LNCAP (cell line): ENCODE results near the gene MGMT.

Experiments used
- TF ChIP-seq, protein P1 (sequence below): fragments of 450-650 bp; IDR thresholded peaks from 2 replicates; pipeline ENCODE4 v1.5.1; 2017; ENCODE audit warnings: mild to moderate bottlenecking

The MGMT gene

DNA sequence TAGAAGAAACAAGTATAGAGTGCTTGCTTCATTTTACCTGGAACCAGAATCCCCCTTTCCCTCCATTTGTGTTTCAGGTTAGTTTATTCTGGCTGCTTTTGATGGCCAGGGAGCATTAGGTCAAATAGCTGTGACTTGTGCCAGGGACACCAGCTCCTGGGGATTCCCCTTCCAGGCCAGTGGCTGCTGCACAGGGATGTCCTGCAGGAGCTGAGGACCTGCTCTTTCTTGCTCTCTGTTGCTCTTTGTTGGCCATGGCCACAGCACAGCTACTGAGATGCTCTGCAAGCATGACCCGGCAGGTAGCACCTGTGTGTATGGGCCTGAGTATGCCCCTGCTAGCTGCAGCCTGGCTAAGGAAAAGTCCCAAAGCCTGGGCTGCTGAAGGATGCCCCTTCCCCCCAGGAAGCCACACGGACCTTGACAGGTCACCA, 288.1 kb downstream of the MGMT start:
- TF ChIP-seq, protein P1, sequence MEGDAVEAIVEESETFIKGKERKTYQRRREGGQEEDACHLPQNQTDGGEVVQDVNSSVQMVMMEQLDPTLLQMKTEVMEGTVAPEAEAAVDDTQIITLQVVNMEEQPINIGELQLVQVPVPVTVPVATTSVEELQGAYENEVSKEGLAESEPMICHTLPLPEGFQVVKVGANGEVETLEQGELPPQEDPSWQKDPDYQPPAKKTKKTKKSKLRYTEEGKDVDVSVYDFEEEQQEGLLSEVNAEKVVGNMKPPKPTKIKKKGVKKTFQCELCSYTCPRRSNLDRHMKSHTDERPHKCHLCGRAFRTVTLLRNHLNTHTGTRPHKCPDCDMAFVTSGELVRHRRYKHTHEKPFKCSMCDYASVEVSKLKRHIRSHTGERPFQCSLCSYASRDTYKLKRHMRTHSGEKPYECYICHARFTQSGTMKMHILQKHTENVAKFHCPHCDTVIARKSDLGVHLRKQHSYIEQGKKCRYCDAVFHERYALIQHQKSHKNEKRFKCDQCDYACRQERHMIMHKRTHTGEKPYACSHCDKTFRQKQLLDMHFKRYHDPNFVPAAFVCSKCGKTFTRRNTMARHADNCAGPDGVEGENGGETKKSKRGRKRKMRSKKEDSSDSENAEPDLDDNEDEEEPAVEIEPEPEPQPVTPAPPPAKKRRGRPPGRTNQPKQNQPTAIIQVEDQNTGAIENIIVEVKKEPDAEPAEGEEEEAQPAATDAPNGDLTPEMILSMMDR: no peak

DNA sequence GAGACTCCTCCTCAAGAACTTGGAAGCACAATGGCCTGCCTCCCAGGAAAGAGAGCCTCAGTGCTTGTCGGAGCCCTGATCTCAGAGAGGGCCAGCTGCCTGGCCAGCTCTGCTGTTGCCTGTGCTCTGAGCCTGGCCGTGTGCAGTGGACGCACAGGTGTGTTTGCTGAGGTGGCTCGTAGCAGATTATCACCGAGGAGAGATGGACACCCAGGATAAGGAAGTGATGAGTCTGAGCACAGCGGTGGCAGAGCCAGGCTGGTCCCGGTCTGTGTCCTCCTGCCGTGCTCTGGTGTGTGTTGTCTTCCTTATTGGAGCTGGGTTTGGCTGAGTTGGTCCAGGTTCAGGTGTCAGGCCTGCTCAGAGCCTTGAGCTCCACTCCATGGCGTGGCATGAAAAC, 288.6 kb downstream of the MGMT start:
- TF ChIP-seq, protein P1: no peak

- TF ChIP-seq, protein P1: no peak
Observed at GRCh38 chr10:129756912-129757901, 290.2 kb downstream of the MGMT start.

DNA sequence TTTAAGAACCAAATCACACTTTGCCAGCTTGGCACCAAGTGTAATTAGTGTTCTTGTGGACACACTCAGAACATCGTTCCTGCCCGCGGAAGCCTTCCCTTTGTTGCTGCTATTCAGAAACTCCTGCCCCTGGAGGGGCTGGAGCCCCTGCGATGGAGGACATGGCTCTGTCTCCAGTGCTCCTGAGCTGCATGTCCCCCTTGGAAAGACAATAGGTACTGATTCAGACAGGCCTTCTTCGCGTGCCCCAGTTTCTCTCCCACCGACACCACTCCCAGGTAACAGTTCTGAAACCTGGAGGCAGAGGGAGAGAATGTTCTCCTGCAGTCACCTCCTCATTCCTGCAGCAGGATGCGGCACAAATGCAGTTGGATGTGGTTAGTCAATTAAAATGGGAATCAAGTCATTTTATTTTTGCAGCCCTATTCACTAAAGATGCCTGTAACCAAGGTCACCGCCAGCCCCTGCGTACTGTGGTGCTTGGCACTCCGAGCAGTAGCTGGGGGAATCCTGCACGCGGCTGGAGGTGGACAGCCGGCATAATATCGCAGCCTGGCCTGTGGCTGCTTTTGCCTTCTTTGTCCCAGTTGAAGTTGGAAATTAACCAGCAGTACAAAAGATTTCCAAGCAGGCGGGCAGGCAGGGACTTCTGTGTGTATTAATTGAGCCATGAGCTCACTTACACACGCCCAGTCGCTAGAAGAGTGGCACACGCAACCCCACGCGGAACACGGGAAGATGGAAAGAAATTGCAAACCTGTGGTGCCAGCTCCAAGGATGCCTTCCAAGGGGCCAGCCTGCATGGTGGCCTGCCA, 291.4 kb downstream of the MGMT start:
- TF ChIP-seq, protein P1: no peak

DNA sequence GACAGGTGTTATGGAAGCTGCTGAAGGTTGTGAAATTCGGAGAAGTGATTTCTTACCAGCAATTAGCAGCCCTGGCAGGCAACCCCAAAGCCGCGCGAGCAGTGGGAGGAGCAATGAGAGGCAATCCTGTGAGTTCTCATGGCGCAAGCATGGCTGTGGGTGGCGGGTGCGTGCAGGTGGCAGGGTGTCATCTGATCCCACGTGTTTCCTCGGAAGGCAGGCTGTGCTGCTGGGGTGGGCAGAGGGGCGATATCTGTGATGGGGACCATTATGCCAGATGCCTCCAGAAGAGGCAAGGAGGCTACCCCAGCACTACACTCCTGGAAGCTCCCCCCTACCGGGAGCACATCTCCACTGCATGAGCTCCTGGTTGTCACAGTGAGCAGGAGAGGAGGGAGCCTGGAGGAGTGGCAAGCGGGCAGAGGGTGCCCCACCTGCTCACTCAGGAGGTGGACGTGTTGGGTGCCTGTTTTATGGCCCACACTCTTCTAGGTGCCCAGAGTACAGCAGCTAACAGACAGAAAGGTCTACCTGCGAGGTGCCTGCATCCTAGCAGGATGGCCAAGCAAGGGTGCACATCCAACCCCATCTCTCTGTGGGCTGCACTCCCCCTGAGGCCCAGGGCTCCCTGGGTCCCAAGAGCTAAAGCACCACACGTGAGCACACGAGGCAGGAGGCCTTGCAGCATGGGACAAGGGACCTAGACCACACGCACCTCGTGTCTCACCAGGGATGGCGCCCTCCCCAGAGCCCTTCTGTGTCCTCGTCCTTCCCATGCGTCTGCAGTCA, 292.4 kb downstream of the MGMT start:
- TF ChIP-seq, protein P1: no peak

DNA sequence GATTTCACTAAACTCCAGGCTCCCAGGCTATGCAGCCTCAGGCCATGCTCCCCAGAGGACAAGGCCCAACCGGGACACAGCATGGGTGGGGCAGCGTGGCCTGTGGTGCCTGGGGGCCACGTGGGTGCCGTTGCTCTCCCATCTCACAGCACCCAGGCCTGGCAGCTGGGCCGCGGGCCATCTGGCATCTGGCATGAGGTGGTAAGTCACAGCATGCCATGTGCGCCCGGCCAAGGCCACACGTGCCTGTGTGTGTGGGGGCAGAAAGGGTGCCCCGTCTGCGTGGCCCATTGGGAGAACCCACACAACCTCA, 292.9 kb downstream of the MGMT start:
- TF ChIP-seq, protein P1: no peak

- TF ChIP-seq, protein P1: no peak
Observed at GRCh38 chr10:129760416-129760815, 293.4 kb downstream of the MGMT start.
